H1 (cell line): ENCODE results near the gene WDR38. TPM values are rescaled to one million over a fixed set of nuclear protein-coding genes. Genes with fewer than 3 reads are reported as not detected.

Source experiments
- HDAC6 ChIP-seq: IDR thresholded peaks from one replicate; pipeline ENCODE4 v1.7.1; 2012; ENCODE audit warnings: low read depth, mild to moderate bottlenecking, inconsistent platforms, low read length, moderate library complexity
- JUN ChIP-seq: IDR thresholded peaks from 2 replicates; pipeline ENCODE4 v1.6.1; 2011; ENCODE audit warnings: low read depth, mild to moderate bottlenecking, improper control_type of control experiment, low read length
- polyA plus RNA-seq, 7 experiments: library from polyadenylated mRNA; depleted of rRNA in 3 of 7; stranded (reverse) in 5 of 7; unstranded in 2 of 7; fragments of >200 nt in 5 of 7; fragments of 200-250 nt in 2 of 7; gene quantifications; 1 replicate in 5 of 7; 2 replicates in 1 of 7; 4 replicates in 1 of 7; pipeline versions ENCODE4 v1.2.1 to v1.2.3, GENCODE V29; 2011 to 2013; ENCODE audit warnings: missing spikeins in 2 of 7, mixed read lengths in 2 of 7
- total RNA-seq: library from RNA; stranded (reverse); fragmentation: NEBNext Ultra II Directional; extraction: Animal tissue kit (Norgen Biotek cat#: 25700); gene quantifications from 2 replicates; pipeline ENCODE4 v1.2.1, GENCODE V29; 2021

Gene WDR38
- total and polyA plus RNA-seq, 2 of the 8 experiments (the other 6 are each of a cell fraction or from before 2014, with no cell fraction given), result not detected

GRCh38 chr9:124828489-124829333 lies 24.5 kb upstream of the WDR38 start (continued):
- TF ChIP-seq JUN, result no peak
- no peak for TF ChIP-seq HDAC6
